Astrocyte of the spinal cord (primary cell): ENCODE results near the gene KIF16B.
"Not testable (repeated sequence)": the region's sequence is repeated elsewhere in the genome, so short reads cannot be mapped to it uniquely, and the experiment has no call there.

Experiments
- DNase-seq: peaks from one replicate; pipeline ENCODE4 v3.0.0; 2011; ENCODE audit warnings: low read depth, low spot score
- H3K4me3 ChIP-seq: 2 replicates; pipeline ENCODE4 v1.5.1; 2011; ENCODE audit warnings: low read depth, mild to moderate bottlenecking, low read length, moderate library complexity
- CTCF ChIP-seq: IDR thresholded peaks from 2 replicates; pipeline ENCODE4 v1.5.1; 2012; ENCODE audit warnings: low read depth, mild to moderate bottlenecking, low read length, inconsistent platforms
- in situ Hi-C: cut with HindIII; loops from 2 replicates; pipeline ENCODE4 v1.10.0; 2017; ENCODE audit warnings: low sequenced_read_pairs

The KIF16B gene

GRCh38 chr20:16531485-16531884, 41.8 kb downstream of the KIF16B start:
- no peak for DNase-seq
- in situ Hi-C loops = no loop called here
- H3K4me3 ChIP-seq = no peak overlapping the region
- TF ChIP-seq CTCF = no peak

- no peak for TF ChIP-seq CTCF
- in situ Hi-C loops = no loop called here
- no peak overlapping the region for H3K4me3 ChIP-seq
- peak; percentile 15 for DNase-seq
These were observed 43.0 kb downstream of the KIF16B start for GRCh38 chr20:16530201-16530681.

- in situ Hi-C loops = no loop called here
- TF ChIP-seq CTCF = no peak
- DNase-seq = peak; percentile 85
- no peak overlapping the region for H3K4me3 ChIP-seq
These were observed 45.2 kb downstream of the KIF16B start for GRCh38 chr20:16528078-16528477.

- TF ChIP-seq CTCF = no peak
- H3K4me3 ChIP-seq = no peak overlapping the region
- in situ Hi-C loops = no loop called here
- no peak for DNase-seq
These were observed 45.8 kb downstream of the KIF16B start for GRCh38 chr20:16527438-16527837.

GRCh38 chr20:16526433-16527380, 46.5 kb downstream of the KIF16B start:
- no peak overlapping the region for H3K4me3 ChIP-seq
- no peak for TF ChIP-seq CTCF
- in situ Hi-C loops = no loop called here
- DNase-seq = no peak

GRCh38 chr20:16522651-16523050, 50.6 kb downstream of the KIF16B start:
- H3K4me3 ChIP-seq, in situ Hi-C loops, DNase-seq: not testable (repeated sequence)

- H3K4me3 ChIP-seq = no peak overlapping the region
- DNase-seq = no peak
- TF ChIP-seq CTCF = no peak
- in situ Hi-C loops = no loop called here
These were observed 53.1 kb downstream of the KIF16B start for GRCh38 chr20:16520154-16520553.

- DNase-seq, in situ Hi-C loops, H3K4me3 ChIP-seq: not testable (repeated sequence)
These were observed 53.6 kb downstream of the KIF16B start for GRCh38 chr20:16519673-16520072.
